Measurements from ENCODE around the gene SEMA5A. TPM values are rescaled to one million over a fixed set of nuclear protein-coding genes. Genes with fewer than 3 reads are reported as not detected.

The SEMA5A gene
- total RNA-seq, 2 donors from 2014 or later: 13.3 to 17.6 TPM

DNA sequence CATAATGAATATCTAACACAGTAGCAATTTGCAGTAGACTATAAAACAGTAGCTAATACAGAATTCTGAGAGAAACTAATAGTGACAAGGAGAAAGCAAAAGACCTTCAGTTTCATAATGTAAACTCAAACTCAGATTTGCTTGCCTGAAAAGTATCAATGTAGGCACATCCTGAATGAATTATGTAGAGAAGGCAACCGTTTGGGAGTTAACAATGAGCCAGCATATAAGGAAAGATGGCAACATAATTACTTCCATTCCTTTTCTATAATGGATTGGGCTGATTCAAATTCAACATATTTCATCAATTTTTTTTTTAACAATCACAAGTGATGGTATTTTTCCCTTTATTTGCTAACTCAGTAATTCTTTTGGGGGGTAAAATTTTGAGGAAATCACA is 261.6 kb downstream of the SEMA5A start:
- TF ChIP-seq, protein P1, sequence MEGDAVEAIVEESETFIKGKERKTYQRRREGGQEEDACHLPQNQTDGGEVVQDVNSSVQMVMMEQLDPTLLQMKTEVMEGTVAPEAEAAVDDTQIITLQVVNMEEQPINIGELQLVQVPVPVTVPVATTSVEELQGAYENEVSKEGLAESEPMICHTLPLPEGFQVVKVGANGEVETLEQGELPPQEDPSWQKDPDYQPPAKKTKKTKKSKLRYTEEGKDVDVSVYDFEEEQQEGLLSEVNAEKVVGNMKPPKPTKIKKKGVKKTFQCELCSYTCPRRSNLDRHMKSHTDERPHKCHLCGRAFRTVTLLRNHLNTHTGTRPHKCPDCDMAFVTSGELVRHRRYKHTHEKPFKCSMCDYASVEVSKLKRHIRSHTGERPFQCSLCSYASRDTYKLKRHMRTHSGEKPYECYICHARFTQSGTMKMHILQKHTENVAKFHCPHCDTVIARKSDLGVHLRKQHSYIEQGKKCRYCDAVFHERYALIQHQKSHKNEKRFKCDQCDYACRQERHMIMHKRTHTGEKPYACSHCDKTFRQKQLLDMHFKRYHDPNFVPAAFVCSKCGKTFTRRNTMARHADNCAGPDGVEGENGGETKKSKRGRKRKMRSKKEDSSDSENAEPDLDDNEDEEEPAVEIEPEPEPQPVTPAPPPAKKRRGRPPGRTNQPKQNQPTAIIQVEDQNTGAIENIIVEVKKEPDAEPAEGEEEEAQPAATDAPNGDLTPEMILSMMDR (IDR thresholded peaks at IDR 0.05): no peak
- no peak for ATAC-seq (ENCODE audit: insufficient number of reproducible peaks, low FRiP score, low read depth)
- peak overlapping the region; percentile 2 for H3K4me3 ChIP-seq
- H3K9me3 ChIP-seq: no peaks in the 10 kb centered on the region
- H3K36me3 ChIP-seq: no peaks in the 10 kb centered on the region
- H3K27ac ChIP-seq: peak overlapping the region; percentile 75 to 76
- H3K4me1 ChIP-seq (ENCODE audit: control insufficient read depth in 1 of 2, low read depth in 2 of 2): peaks cover 7 to 32% of the 10 kb centered on the region in 2 donors
- no peak for DNase-seq (ENCODE audit: low spot score)
- H3K27me3 ChIP-seq (replicated peaks; ENCODE audit: insufficient read depth): no peaks in the 10 kb centered on the region

DNA sequence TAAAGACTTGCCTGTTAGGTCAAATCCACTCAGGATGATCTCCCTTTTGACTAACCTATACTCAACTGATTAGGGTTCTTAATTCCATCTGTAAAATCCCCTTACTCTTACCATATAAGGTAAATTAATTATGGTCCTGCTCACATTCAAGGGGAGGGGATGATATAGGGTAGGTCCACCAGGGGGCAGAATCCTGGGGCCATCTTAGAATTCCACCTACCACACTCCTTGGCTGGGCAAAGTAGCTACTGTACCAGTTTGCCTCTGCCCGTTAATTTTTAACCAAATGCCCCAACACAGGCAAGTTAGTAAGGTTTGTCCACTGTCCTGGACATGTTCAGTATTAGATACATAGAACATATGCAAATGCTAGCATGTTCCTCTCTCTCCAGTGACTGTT is 262.4 kb downstream of the SEMA5A start:
- Histone ChIP-seq H3K4me1 (ENCODE audit: control insufficient read depth in 1 of 2, low read depth in 2 of 2) (peaks cover 4 to 27% of the 10 kb centered on the region in 2 donors), H3K4me3 (no peak overlapping the region), H3K27me3 (replicated peaks; ENCODE audit: insufficient read depth) (no peaks in the 10 kb centered on the region), H3K9me3 (no peaks in the 10 kb centered on the region), H3K27ac (peak overlapping the region in 1 of 2 donors; percentile 76), H3K36me3 (no peaks in the 10 kb centered on the region)
- TF ChIP-seq, protein P1 (IDR thresholded peaks at IDR 0.05): no peak
- DNase-seq (ENCODE audit: low spot score) (no peak), ATAC-seq (ENCODE audit: insufficient number of reproducible peaks, low FRiP score, low read depth) (no peak)

DNA sequence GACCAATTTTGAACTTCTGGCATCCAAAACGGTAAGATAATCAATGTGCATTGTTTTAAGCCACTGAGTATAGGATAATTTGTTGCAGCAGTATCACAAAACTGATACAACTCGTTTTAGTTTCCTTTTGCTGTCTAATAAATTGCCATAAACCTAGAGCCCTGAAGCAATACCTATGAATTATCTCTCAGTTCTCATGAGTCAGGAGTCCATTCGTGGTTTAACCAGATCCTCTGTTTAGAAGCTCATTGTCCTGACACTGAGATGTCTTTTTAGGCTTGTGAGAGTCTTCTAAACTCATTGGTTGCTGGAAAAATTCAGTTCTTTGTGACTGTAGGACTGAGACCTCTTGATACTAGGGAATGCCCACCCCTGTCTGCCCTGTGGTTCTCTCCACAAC is 262.9 kb downstream of the SEMA5A start:
- no peaks in the 10 kb centered on the region for H3K36me3 ChIP-seq
- H3K4me1 ChIP-seq (ENCODE audit: control insufficient read depth in 1 of 2, low read depth in 2 of 2): peaks cover 4 to 22% of the 10 kb centered on the region in 2 donors
- H3K4me3 ChIP-seq: no peak overlapping the region
- H3K9me3 ChIP-seq: no peaks in the 10 kb centered on the region
- ATAC-seq (ENCODE audit: insufficient number of reproducible peaks, low FRiP score, low read depth) (no peak), DNase-seq (ENCODE audit: low spot score) (no peak)
- H3K27ac ChIP-seq: no peak overlapping the region
- H3K27me3 ChIP-seq (replicated peaks; ENCODE audit: insufficient read depth): no peaks in the 10 kb centered on the region
- TF ChIP-seq, protein P1 (IDR thresholded peaks at IDR 0.05): no peak

DNA sequence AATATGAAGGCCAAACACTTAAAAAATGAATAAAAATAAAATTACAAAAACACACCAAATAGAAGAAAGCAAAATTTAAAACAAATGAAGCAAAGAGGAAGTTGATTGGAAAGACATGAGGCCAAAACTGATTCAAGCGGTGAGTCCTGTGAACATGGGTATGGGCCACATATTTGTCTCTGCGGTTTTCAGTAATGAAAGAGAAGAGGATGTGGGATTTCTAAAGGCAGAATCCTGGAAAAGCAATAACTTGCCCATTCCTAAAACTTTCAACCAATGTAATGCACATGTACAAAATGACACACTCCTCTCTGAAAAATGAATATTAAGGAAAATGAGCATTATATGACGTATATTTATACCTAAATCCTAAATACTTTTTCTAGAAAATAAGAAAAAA is 263.7 kb downstream of the SEMA5A start:
- TF ChIP-seq, protein P1 (IDR thresholded peaks at IDR 0.05): no peak
- H3K27ac ChIP-seq: no peak overlapping the region
- H3K36me3 ChIP-seq: no peaks in the 10 kb centered on the region
- no peaks in the 10 kb centered on the region for H3K9me3 ChIP-seq
- H3K4me1 ChIP-seq (ENCODE audit: control insufficient read depth in 1 of 2, low read depth in 2 of 2): peaks cover 4 to 20% of the 10 kb centered on the region in 2 donors
- no peak for ATAC-seq (ENCODE audit: insufficient number of reproducible peaks, low FRiP score, low read depth)
- no peaks in the 10 kb centered on the region for H3K27me3 ChIP-seq (replicated peaks; ENCODE audit: insufficient read depth)
- no peak overlapping the region for H3K4me3 ChIP-seq
- no peak for DNase-seq (ENCODE audit: low spot score)

DNA sequence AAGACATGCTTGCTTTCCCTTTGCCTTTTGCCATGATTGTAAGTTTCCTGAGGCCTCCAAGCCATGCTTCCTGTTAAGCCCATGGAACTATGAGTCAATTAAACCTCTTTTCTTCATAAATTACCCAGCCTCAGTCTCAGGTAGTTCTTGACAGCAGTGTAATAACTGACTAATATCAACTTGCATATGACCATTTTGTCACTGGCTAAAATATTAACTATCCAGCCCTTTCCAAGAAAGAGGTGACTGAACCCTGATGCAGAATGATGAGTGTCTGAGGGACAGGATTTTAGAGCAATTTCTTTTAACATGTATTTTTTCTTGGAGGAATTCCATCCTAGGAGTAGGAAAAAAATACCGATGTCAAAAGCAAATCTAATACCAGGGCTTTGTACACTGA is 266.1 kb downstream of the SEMA5A start:
- no peak overlapping the region for H3K4me3 ChIP-seq
- H3K27me3 ChIP-seq (replicated peaks; ENCODE audit: insufficient read depth): no peaks in the 10 kb centered on the region
- no peak overlapping the region for H3K27ac ChIP-seq
- no peaks in the 10 kb centered on the region for H3K9me3 ChIP-seq
- ATAC-seq (ENCODE audit: insufficient number of reproducible peaks, low FRiP score, low read depth) (no peak), DNase-seq (ENCODE audit: low spot score) (no peak)
- no peaks in the 10 kb centered on the region for H3K36me3 ChIP-seq
- H3K4me1 ChIP-seq (ENCODE audit: control insufficient read depth in 1 of 2, low read depth in 2 of 2): peaks cover 4 to 11% of the 10 kb centered on the region in 2 donors
- TF ChIP-seq, protein P1 (IDR thresholded peaks at IDR 0.05): no peak
